ENCODE results near the gene IGHMBP2. TPM values are rescaled to one million over a fixed set of nuclear protein-coding genes. Genes with fewer than 3 reads are reported as not detected.

Gene IGHMBP2
- total RNA-seq (2021) (27.0 and 27.6 TPM in 2 replicates), Bru-seq, nascent RNA (percentile 63 among the genes with signal in this experiment), BruChase-seq, experiment 1, labeled RNA remaining after a 2-hour chase (percentile 73 among the genes with signal in this experiment), BruChase-seq, experiment 2, labeled RNA remaining after a 6-hour chase (percentile 70 among the genes with signal in this experiment)
- long read RNA-seq, transcript IGHMBP2-201 (15 exons, 3,961 nt) = major isoform, 10 of 20 reads
- long read RNA-seq, partial matches to known transcripts = 7 of 20 reads
- long read RNA-seq, other reads (novel, unspliced or antisense) = 3 of 20 reads

- Histone ChIP-seq H3F3A (ENCODE audit: insufficient read depth, low read depth) (0 out of 2 replicates have a peak, but pooled peaks cover 3% of the 10 kb centered on the region), H3K9me2 (ENCODE audit: insufficient read depth) (no peaks in the 10 kb centered on the region), H3K79me2 (ENCODE audit: low read depth) (peaks cover 58% of the 10 kb centered on the region), H3K9me3 (ENCODE audit: insufficient read depth, low read depth) (no peaks in the 10 kb centered on the region), H3K4me2 (peak within 1 kb of the TSS; percentile 81), H3K36me3 (ENCODE audit: low read depth) (0 out of 2 replicates have a peak, but pooled peaks cover 11% of the 10 kb centered on the region), H3K27ac (peak within 1 kb of the TSS; percentile 36), H3K27me3 (ENCODE audit: insufficient read depth, low read depth) (no peaks in the 10 kb centered on the region), H3K4me1 (replicated peaks; ENCODE audit: insufficient read depth) (peaks cover 24% of the 10 kb centered on the region), H3K4me3 (peak within 1 kb of the TSS; percentile 99), H2AFZ (peak within 1 kb of the TSS; percentile 94), H4K20me1 (ENCODE audit: insufficient read depth) (peaks cover 15% of the 10 kb centered on the region)
- peak; percentile 70 to 86 for DNase-seq
- intact Hi-C loops (cut with micrococcal nuclease; ENCODE audit: unreplicated experiment) = loop anchor here (1.0 to 5.0 kb wide), 2 partner anchors 141 to 184 kb away; no protein-coding TSS in a partner anchor
- POLR2A ChIA-PET (ENCODE audit: unreplicated experiment) = interaction anchor here (0.7 kb wide), 1 partner anchor 53 kb away, joined by 4 read pairs; no protein-coding TSS in a partner anchor
- BruUV-seq (replicated peaks) = no TSS peak
- CTCF ChIA-PET = interaction anchor here (0.6 to 0.9 kb wide), 4 partner anchors 25 to 1007 kb away, joined by 3 to 4 read pairs (median 3); no protein-coding TSS in a partner anchor
- TF ChIP-seq EZH2 (IDR thresholded peaks at IDR 0.05; ENCODE audit: low read depth) (no peak), CTCF (conservative IDR thresholded peaks at IDR 0.05) (no peak)
These were observed at the start of gene IGHMBP2, which contains the start of gene MRPL21 for GRCh38 chr11:68903288-68904247. Gene IGHMBP2 (plus strand): TSS chr11:68903891. CDS start chr11:68903953, 62 bp downstream. Gene MRPL21 (minus strand): TSS chr11:68903832. CDS start chr11:68903810, 22 bp downstream.

GRCh38 chr11:68854273-68854958 lies 49.3 kb upstream of the IGHMBP2 start:
- H3K79me2 ChIP-seq (ENCODE audit: low read depth) = no peaks in the 10 kb centered on the region
- DNase-seq = no peak
- POLR2A ChIA-PET (ENCODE audit: unreplicated experiment) = interaction anchor here (0.5 kb wide), 1 partner anchor 24 kb away, joined by 3 read pairs; no protein-coding TSS in a partner anchor
- H3K36me3 ChIP-seq (ENCODE audit: low read depth) = no peaks in the 10 kb centered on the region
- H3K27ac ChIP-seq = no peak overlapping the region
- H3F3A ChIP-seq (ENCODE audit: insufficient read depth, low read depth) = peaks cover 25% of the 10 kb centered on the region; the same call in 1 of the 2 replicates
- 0 out of 2 replicates have a peak, but pooled peaks cover 4% of the 10 kb centered on the region for H3K27me3 ChIP-seq (ENCODE audit: insufficient read depth, low read depth)
- no peaks in the 10 kb centered on the region for H3K9me2 ChIP-seq (ENCODE audit: insufficient read depth)
- H3K4me1 ChIP-seq (replicated peaks; ENCODE audit: insufficient read depth) = peaks cover 18% of the 10 kb centered on the region
- no peak overlapping the region for H3K4me3 ChIP-seq
- intact Hi-C loops (cut with micrococcal nuclease; ENCODE audit: unreplicated experiment) = no loop called here
- no peaks in the 10 kb centered on the region for H4K20me1 ChIP-seq (ENCODE audit: insufficient read depth)
- TF ChIP-seq EZH2 (IDR thresholded peaks at IDR 0.05; ENCODE audit: low read depth) (no peak), CTCF (conservative IDR thresholded peaks at IDR 0.05) (no peak)
- no peak overlapping the region for H3K4me2 ChIP-seq
- CTCF ChIA-PET = no interaction called here
- BruUV-seq (replicated peaks) = no TSS peak
- H2AFZ ChIP-seq = no peak overlapping the region
- no peaks in the 10 kb centered on the region for H3K9me3 ChIP-seq (ENCODE audit: insufficient read depth, low read depth)
